ENCODE measurements around the gene DCDC2C. TPM values are rescaled to one million over a fixed set of nuclear protein-coding genes. Genes with fewer than 3 reads are reported as not detected.
A peak's percentile ranks its signal among the peaks of the same experiment; 100 is the strongest.

The DCDC2C gene
- total and polyA plus RNA-seq, 2 of the 4 experiments (the other 2 are of a cell fraction), result not detected

DNA sequence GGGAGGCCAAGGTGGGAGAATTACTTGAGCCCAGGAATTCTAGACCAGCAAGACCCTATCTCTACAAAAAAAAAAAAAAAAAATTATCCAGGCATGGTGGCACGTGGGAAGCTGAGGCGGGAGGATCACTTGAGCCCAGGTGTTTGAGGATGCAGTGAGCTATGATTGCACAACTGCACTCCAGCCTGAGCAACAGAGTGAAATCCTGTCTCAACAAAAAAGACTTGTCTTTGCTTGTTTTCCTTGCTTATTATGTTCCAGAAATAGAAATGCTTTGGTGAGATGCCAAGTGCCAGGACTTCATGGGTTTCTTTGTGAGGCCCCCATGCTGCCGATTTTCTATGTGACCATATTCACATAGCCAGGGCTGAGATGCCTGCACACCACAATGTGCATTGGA, 9.0 kb downstream of the DCDC2C start:
- H2BK5ac ChIP-seq (ENCODE audit: low read depth, low read length, poor library complexity, severe bottlenecking), result no peak overlapping the region
- no peak overlapping the region for H2BK15ac ChIP-seq (ENCODE audit: low read depth, low read length)
- no peak overlapping the region for H3K4me3 ChIP-seq (ENCODE audit: insufficient read depth, low read depth, low read length)
- no peak overlapping the region for H4K5ac ChIP-seq (ENCODE audit: low read depth, low read length)
- H3K27ac ChIP-seq (ENCODE audit: insufficient read depth, low read length), result peak overlapping the region; percentile 17; the same call in 1 of the 2 replicates
- H3K4ac ChIP-seq (ENCODE audit: low read depth, low read length), result no peak overlapping the region
- no peak overlapping the region for H3K4me2 ChIP-seq (ENCODE audit: low read depth, low read length)
- no peaks in the 10 kb centered on the region for H3K9me1 ChIP-seq (ENCODE audit: insufficient read depth, low read length)
- BruUV-seq (replicated peaks), result no TSS peak
- WGBS, 2 experiments (ENCODE audit: extremely low coverage in 2 of 2, insufficient read length in 1 of 2), result no CpG with 5 or more reads among the region's 3 CpGs
- H3K4me1 ChIP-seq (ENCODE audit: control insufficient read depth, insufficient read depth, low read length), result peaks cover 4% of the 10 kb centered on the region; the same call in 1 of the 2 replicates
- in situ Hi-C loops (cut with MboI; ENCODE audit: low sequenced_read_pairs) (no loop called here), intact Hi-C loops (cut with micrococcal nuclease) (no loop called here), dilution Hi-C loops (cut with HindIII; ENCODE audit: low sequenced_read_pairs, unreplicated experiment) (no loop called here)
- no peaks in the 10 kb centered on the region for H4K20me1 ChIP-seq (ENCODE audit: insufficient read depth, low read length)
- no peak overlapping the region for H3K18ac ChIP-seq (ENCODE audit: low read depth, low read length)
- POLR2A ChIA-PET (ENCODE audit: unreplicated experiment), result no interaction called here
- CTCF ChIA-PET, result no interaction called here
- H3K56ac ChIP-seq (ENCODE audit: extremely low read depth, insufficient read depth, low read length), result no peak overlapping the region
- H2AK5ac ChIP-seq (ENCODE audit: low read depth, low read length), result no peak overlapping the region
- H3K36me3 ChIP-seq (ENCODE audit: control insufficient read depth, insufficient read depth, low read length), result no peaks in the 10 kb centered on the region
- H2BK120ac ChIP-seq (ENCODE audit: low read depth, low read length), result no peak overlapping the region
- no peak overlapping the region for H3K9ac ChIP-seq (ENCODE audit: low read depth, low read length)
- DNase-seq (no peak), ATAC-seq (ENCODE audit: low read depth) (no peak)
- TF ChIP-seq CEBPB (IDR thresholded peaks at IDR 0.05; ENCODE audit: low read depth, low read length), result peak; percentile 51
- TF ChIP-seq SMC3 (IDR thresholded peaks at IDR 0.05; ENCODE audit: low read depth, low read length), result no peak
- TF ChIP-seq RAD21 (IDR thresholded peaks at IDR 0.05; ENCODE audit: low read length), result no peak
- no peak overlapping the region for H3K23ac ChIP-seq (ENCODE audit: low read depth, low read length)
- H4K91ac ChIP-seq (ENCODE audit: insufficient read depth, low read depth, low read length), result no peak overlapping the region; the same call in 1 of the 2 replicates
- H2AFZ ChIP-seq (replicated peaks; ENCODE audit: low read length, poor library complexity), result no peak overlapping the region
- H3K27me3 ChIP-seq (ENCODE audit: control insufficient read depth, insufficient read depth, low read length), result 0 out of 2 replicates have a peak, but pooled peaks cover 2% of the 10 kb centered on the region
- H4K8ac ChIP-seq (ENCODE audit: low read depth in 2 of 2, low read length in 2 of 2), result no peak overlapping the region
- H3K79me1 ChIP-seq (ENCODE audit: low read depth in 1 of 2, low read length in 2 of 2), result no peaks in the 10 kb centered on the region
- no peak overlapping the region for H2BK20ac ChIP-seq (ENCODE audit: low read depth, low read length)
- H3K9me3 ChIP-seq (ENCODE audit: control insufficient read depth, insufficient read depth, low read length), result no peaks in the 10 kb centered on the region
- no peak overlapping the region for H2AK9ac ChIP-seq (replicated peaks; ENCODE audit: low read depth, low read length, poor library complexity)
- no peak overlapping the region for H3K14ac ChIP-seq (replicated peaks; ENCODE audit: low read depth, low read length)
